K562 (cell line): ENCODE measurements around the gene RBP3. TPM values are rescaled to one million over a fixed set of nuclear protein-coding genes. Genes with fewer than 3 reads are reported as not detected.

ENCODE experiments used
- ARID3A ChIP-seq: IDR thresholded peaks from 2 replicates; pipeline ENCODE4 v1.6.1; 2012; ENCODE audit warnings: low read depth, low read length, improper control_type of control experiment, borderline replicate concordance
- BMI1 ChIP-seq: fragments of 150-350 bp; IDR thresholded peaks from 2 replicates; pipeline ENCODE4 v1.6.1; 2014; ENCODE audit warnings: low read length
- E2F5 ChIP-seq: sonication (generic); formaldehyde crosslinking; IDR thresholded peaks from 2 replicates; pipeline ENCODE4 v1.8.0; 2022; ENCODE audit warnings: mild to moderate bottlenecking, missing genetic modification reagents
- HDGF ChIP-seq: fragments of 450-650 bp; IDR thresholded peaks from 2 replicates; pipeline ENCODE4 v1.6.1; 2016
- MYC ChIP-seq, 2 experiments: fragments of 250-450 bp in 1 of 2; sonication (Bioruptor Pico) in 1 of 2; IDR thresholded peaks; 2 replicates each; pipeline versions ENCODE4 v1.5.1 to v1.6.1; 2012 to 2021; ENCODE audit warnings: low read depth in 2 of 2, borderline replicate concordance in 1 of 2, improper control_type of control experiment in 1 of 2, low read length in 1 of 2, mild to moderate bottlenecking in 1 of 2, moderate library complexity in 1 of 2
- NRF1 ChIP-seq, 2 experiments: fragments of 450-650 bp; IDR thresholded peaks in 1 of 2; conservative IDR thresholded peaks in 1 of 2; 2 replicates each; pipeline ENCODE4 v1.6.1; 2014; ENCODE audit warnings: mild to moderate bottlenecking in 2 of 2
- PRMT5 ChIP-seq: sonication (generic); formaldehyde crosslinking; IDR thresholded peaks from 2 replicates; pipeline ENCODE4 v1.5.0; 2020; ENCODE audit warnings: missing genetic modification reagents
- RBFOX2 ChIP-seq: fragments of 200-400 bp; formaldehyde crosslinking; IDR thresholded peaks from 2 replicates; pipeline ENCODE4 v1.6.1; 2017; ENCODE audit warnings: low read depth, mild to moderate bottlenecking, low read length, moderate library complexity
- RREB1 ChIP-seq: fragments of 250-450 bp; sonication (Bioruptor Pico); IDR thresholded peaks from 2 replicates; pipeline ENCODE4 v1.4.0; 2020
- SMC3 ChIP-seq: conservative IDR thresholded peaks from 2 replicates; pipeline ENCODE4 v1.6.1; 2011; ENCODE audit warnings: low read depth, low read length, improper control_type of control experiment; ENCODE audit not compliant: insufficient read depth
- TEAD2 ChIP-seq: fragments of 450-650 bp; IDR thresholded peaks from 2 replicates; pipeline ENCODE4 v1.6.1; 2016; ENCODE audit warnings: missing genetic modification characterization, control low read depth, missing compliant biosample characterization
- TRIM24 ChIP-seq, 2 experiments: fragments of 450-650 bp; IDR thresholded peaks; 2 replicates each; pipeline ENCODE4 v1.6.1; 2016
- YY1 ChIP-seq, 3 experiments: IDR thresholded peaks; 2 replicates each; pipeline ENCODE4 v1.6.1; 2011; ENCODE audit warnings: low read length in 2 of 3, mild to moderate bottlenecking in 2 of 3, moderate library complexity in 2 of 3, borderline replicate concordance in 1 of 3, control low read depth in 1 of 3, low read depth in 1 of 3; ENCODE audit not compliant: insufficient read depth in 3 of 3, insufficient replicate concordance in 2 of 3, control insufficient read depth in 1 of 3, insufficient read length in 1 of 3; ENCODE audit errors: extremely low read depth in 1 of 3
- ZC3H8 ChIP-seq: fragments of 450-650 bp; IDR thresholded peaks from 2 replicates; pipeline ENCODE4 v1.6.1; 2017
- ZNF24 ChIP-seq: fragments of 450-650 bp; IDR thresholded peaks from 2 replicates; pipeline ENCODE4 v1.6.1; 2016
- ZNF280A ChIP-seq: fragments of 450-650 bp; IDR thresholded peaks from 2 replicates; pipeline ENCODE4 v1.6.1; 2018; ENCODE audit warnings: mild to moderate bottlenecking, low read depth; ENCODE audit not compliant: partially characterized antibody
- ZNF79 ChIP-seq: fragments of 250-450 bp; sonication (Bioruptor Pico); IDR thresholded peaks from 2 replicates; pipeline ENCODE4 v1.4.0; 2020; ENCODE audit warnings: low read depth, mild to moderate bottlenecking, moderate library complexity
- polyA plus RNA-seq, 8 experiments: library from polyadenylated mRNA; depleted of rRNA in 4 of 8; stranded (reverse) in 5 of 8; unstranded in 3 of 8; fragments of >200 nt; fragmentation: Nextera tagmentation in 2 of 8; fragmentation: Illumina TruSeq in 1 of 8; extraction: Ambion mirVana in 2 of 8; extraction: Trizol in 1 of 8; gene quantifications; 2 replicates each; pipeline versions ENCODE4 v1.2.1 to v1.2.3, GENCODE V29; 2011 to 2014; ENCODE audit warnings: inconsistent platforms in 1 of 8, missing spikeins in 1 of 8
- total RNA-seq, 7 experiments: library from RNA; depleted of rRNA in 6 of 7; stranded (reverse); fragments of >200 nt in 6 of 7; fragmentation: Illumina TruSeq in 2 of 7; extraction: Trizol in 2 of 7; gene quantifications; 2 replicates each; pipeline versions ENCODE4 v1.2.1 to v1.2.3, GENCODE V29; 2011 to 2021; ENCODE audit warnings: low replicate concordance in 1 of 7

The RBP3 gene
- total and polyA plus RNA-seq, 9 of the 15 experiments (the other 6 are each of a cell fraction or from before 2014, with no cell fraction given) = not detected

- peak; percentile 63; the same call in 1 of the 2 replicates for TF ChIP-seq RREB1
- TF ChIP-seq ZC3H8 = no peak
- TF ChIP-seq HDGF = peak; percentile 17; the same call in 1 of the 2 replicates
- peak; percentile 92 for TF ChIP-seq SMC3
- TF ChIP-seq RBFOX2 = no peak
- no peak for TF ChIP-seq TEAD2 (tag)
- TF ChIP-seq ZNF79 = no peak
- TF ChIP-seq ZNF280A = no peak
- TF ChIP-seq MYC (IDR thresholded peaks at IDR 0.05; ENCODE audit: low read depth, low read length) = peak; percentile 57; the same call in 1 of the 2 replicates
- TF ChIP-seq MYC (CRISPR knock-in tag; IDR thresholded peaks at IDR 0.05; ENCODE audit: borderline replicate concordance, low read depth) = no peak
- TF ChIP-seq TRIM24 (IDR thresholded peaks at IDR 0.05) = no peak
- no peak for TF ChIP-seq ZNF24
- no peak for TF ChIP-seq PRMT5 (CRISPR knock-in tag)
- TF ChIP-seq ARID3A = no peak
- TF ChIP-seq E2F5 (CRISPR knock-in tag) = no peak
- no peak for TF ChIP-seq YY1 (IDR thresholded peaks at IDR 0.05; ENCODE audit: borderline replicate concordance in 1 of 3, control insufficient read depth in 1 of 3, extremely low read depth in 1 of 3, insufficient read depth in 3 of 3, insufficient read length in 1 of 3, insufficient replicate concordance in 2 of 3, low read depth in 1 of 3, low read length in 2 of 3)
- TF ChIP-seq BMI1 = no peak
- TF ChIP-seq NRF1 (conservative IDR thresholded peaks at IDR 0.05 in 1 of 2, IDR thresholded peaks at IDR 0.05 in 1 of 2) = no peak
These were observed 36.1 kb upstream of the RBP3 start (continued) for GRCh38 chr10:47311932-47312662.
